GM18519 (cell line): ENCODE measurements around the gene PLCB4.
"Not testable (repeated sequence)": the region's sequence is repeated elsewhere in the genome, so short reads cannot be mapped to it uniquely, and the experiment has no call there.

Source experiments
- ATAC-seq: cut with Tn5 transposase; IDR thresholded peaks from one replicate; pipeline ENCODE4 v1.9.1; 2021; ENCODE audit warnings: mild to moderate bottlenecking, moderate library complexity; ENCODE audit not compliant: unreplicated experiment, low FRiP score

The PLCB4 gene

DNA sequence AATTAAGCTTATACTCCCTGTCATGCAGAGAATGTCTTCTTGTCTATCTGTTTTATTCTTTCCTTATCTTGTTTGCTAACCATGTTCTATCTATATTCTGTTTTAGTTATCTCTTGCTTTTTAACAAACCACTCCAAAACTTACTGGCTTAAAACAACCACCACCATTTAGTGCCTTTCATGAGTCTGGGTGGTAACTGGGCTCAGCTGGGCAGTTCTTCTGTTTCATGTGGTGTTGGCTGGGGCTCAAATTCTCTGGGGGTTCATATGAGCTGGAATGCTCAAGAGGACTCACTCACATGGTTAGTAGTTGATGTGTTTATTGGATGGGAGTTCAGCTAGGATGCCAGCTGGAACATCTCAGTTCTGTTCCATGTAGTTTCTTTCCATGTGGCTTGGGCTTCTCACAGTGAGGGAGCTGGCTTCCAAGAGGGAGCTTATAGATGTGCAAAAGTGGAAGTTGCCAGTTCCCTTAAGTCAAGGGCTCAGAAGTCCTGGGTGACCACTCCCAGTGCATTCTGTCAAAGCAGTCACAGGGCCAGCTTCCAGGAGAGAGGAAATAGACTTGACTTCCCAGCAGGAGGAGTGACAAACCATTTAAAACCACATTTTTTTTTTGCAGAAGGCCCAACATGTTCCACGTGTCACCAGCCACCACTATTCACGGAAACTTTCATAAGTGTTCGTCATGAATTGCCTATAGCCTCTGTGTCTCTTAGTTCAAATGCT is 70.4 kb downstream of the PLCB4 start:
- no peak for ATAC-seq

DNA sequence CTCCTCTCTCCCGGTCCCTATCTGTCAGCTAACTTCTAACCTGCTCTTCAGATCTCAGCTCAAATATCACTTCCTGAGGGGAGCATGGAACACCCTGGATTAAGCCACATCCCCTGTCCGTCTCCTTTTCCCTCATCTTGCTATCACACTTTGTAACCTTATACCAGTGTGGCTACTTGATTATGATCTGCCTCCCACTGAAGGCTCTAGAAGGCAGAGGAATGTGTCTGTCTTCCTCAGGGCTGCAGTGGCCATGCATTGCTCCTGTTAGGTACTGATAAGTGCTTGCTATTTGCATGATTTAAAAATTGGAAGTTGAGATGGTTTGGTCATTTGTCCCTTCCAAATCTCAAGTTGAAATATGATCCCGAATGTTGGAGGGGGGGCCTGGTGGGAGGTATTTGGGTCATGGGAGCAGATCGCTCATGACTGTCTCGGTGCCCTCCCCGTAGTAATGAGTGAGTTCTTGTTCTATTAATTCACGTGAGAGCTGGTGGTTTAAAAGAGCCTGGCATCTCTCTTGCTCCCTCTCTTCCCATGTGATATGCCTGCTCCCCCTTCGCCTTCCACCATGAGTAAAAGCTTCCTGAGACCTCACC is 71.4 kb downstream of the PLCB4 start:
- no peak for ATAC-seq

GRCh38 chr20:9141070-9141469 is 72.2 kb downstream of the PLCB4 start:
- ATAC-seq = no peak

DNA sequence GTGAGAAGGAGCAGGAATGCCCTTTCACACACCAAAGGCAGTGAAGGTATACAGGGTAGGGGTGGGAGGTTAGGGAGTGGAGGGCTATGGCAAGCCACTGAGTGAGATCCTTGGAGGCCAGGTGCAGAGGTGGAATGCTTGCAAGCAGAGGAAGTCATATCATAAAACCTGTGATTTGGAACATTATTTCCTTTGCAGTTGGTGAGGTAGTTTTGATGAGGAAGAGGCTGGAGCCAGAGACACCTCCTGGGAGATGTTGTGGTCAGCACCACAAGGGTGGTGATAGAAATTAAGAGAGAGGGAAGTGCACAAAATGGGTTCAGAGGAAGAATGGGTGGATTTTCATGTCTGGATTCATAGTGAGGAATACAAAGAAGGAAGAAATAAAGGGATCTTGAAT is 73.0 kb downstream of the PLCB4 start:
- no peak for ATAC-seq

DNA sequence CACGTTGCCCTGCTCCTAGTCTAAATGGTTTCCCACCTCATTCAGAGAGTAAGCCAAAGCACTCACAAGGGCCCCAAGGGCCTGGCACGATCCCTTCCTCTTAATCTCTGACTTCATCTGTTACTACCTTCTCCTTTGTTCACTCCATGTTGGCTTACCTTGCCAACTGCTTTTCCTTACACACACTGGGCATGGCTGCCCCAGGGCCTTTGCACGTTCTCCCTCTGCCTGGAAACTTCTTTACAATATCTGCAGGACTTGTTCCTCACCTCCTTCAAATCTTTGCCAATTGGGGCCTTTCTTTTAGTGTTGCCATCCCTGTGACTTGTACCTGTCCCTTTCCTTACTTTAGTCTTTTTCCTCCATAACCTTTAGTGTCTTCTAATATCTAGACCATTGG is 73.9 kb downstream of the PLCB4 start:
- ATAC-seq = no peak

DNA sequence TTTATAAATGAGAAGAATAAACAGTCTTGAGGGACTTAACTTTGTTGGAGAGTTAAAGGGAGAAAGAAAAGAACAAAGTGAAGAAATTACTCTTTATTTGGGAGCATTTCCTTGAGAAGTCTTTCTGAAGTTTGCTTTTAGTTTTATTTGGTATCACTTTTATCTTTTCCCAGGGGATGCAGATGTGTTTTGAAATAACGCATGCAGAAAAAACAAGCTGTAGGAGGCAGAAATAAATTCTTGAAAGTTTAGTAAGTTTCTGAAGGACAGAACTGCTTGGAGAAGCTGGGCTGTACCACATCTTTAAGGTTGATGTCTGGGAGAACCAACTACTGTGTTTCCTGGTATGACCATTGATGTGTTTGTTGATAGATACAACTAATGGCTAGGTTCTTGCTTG is 75.0 kb downstream of the PLCB4 start:
- ATAC-seq = no peak

DNA sequence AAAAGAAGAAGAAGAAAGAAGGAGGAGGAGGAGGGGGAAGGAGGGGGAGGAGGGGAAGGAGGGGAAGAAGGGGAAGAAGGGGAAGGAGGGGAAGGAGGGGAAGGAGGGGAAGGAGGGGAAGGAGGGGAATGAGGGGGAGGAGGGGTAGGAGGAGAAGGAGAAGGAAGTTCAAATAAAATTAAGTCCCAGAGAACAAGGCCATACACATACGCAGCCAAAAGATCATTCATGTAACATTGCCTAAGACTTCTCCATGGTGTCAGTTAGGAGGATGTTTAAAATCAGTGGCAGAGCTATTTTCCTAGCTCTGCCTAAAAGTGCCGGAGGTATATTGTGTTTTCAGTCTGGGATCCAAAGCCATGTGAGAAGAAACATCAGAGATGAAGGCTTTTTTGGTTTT is 75.8 kb downstream of the PLCB4 start:
- no peak for ATAC-seq

DNA sequence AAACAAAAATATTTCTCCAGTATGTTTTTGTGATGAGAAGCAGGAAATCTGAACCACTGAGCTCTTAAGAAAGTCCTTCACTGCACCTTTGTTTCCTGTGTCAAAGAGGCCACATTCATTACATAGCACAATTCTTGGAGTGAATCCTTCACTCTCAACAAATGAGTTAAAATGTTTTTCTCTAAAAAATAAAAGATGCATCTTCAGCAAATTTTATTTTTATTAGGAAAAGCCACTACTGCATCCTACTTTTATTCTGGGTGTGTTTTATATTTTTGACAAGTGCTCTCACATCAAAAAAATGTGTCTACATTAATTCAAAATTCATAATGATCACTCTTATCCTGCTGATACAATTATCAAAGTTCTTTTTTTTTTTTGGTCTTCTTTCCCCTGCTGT is 76.3 kb downstream of the PLCB4 start:
- no peak for ATAC-seq

DNA sequence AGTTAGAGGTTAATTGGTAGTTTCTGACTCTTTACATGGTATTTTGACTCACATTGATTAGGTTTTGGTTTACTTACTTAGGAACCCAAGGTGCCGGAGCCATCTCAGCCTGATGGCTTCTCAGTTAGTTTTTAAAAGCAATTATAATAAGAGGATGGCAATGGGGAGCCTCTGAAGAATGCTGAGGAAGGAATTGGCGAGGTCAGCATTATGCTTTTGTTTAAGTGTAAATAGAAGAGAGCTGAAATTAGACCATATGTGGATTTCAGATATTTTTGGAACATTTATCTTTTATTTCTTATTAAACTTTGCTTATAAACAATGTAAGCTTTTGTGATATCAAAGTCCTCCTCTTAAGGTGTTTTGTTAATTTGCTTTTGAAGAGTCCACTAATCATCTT is 77.8 kb downstream of the PLCB4 start:
- ATAC-seq = no peak

GRCh38 chr20:9147547-9148024 is 78.7 kb downstream of the PLCB4 start:
- ATAC-seq = no peak

GRCh38 chr20:9148291-9148690 is 79.4 kb downstream of the PLCB4 start:
- no peak for ATAC-seq

DNA sequence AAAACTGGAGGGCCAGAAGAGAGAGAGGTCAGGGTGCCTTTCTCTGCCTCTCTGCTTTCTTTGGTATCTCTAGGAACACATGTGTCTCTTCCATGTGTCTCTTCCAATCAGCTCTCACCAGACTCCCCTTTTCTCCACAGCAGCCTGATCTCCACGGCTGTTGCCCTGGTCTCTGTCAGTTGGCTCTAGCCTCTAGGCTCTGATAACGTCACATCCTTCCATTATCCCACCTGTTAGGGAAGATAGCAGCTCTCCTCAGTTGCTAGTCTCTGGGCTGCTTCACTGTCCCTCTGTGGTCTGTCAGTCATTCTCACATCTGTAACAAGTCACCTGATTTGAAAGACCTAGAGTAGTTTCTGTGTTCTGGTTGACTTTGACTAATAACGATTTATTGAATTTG is 80.2 kb downstream of the PLCB4 start:
- ATAC-seq = no peak

DNA sequence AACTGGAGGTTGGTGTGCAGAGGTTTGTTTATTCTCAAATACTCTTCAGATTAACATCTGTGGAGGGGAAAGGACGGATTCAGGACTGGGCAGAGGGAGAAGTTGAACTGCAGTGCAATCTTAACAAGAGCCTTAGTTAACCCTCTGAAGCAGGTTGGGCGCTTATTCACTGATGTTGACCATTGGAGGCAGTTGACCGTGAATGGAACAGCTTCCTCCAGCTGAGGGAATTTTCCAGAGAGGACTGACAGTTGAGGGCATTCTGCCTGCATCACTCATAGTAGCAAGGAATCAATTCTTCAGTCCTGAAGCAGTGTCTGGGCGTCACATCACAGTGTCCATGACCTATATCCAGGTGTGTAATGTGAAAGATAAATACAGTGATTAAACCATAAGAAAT is 80.9 kb downstream of the PLCB4 start:
- ATAC-seq = no peak

DNA sequence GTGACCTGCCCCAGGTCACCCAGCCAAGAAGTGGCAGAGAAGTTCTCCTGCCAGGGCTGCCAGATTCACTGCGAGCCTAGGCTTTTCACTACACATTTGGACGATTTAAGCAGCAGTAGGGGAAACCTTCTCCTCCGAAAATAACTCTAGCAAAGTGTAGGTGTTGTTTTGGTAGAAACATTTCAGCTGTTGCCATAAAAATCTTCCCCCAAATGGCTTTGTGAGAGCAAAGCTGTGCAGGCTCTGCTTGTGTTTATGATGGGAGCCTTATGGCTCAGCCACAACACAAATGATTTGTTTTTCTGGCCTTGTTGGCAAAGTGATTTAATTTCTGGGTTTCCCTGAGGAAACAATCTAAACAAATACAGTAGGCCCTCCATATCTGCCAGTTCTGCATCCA is 81.8 kb downstream of the PLCB4 start:
- no peak for ATAC-seq

DNA sequence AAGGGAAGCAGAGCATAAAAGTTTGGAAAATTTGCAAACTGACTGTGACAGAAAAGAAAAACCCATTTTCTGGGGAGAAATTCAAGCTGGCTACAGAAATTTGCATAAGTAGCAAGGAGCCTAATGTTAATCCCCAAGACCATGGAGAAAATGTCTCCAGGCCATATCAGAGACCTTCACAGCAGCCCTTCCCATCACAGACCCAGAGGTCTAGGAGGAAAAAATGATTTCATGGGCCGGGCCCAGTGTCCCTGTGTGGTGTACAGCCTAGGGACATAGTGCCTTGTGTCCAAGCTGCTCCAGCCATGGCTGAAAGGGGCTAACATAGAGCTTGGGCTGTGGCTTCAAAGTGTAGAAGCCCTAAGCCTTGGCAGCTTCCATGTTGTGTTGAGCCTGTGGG is 83.3 kb downstream of the PLCB4 start:
- ATAC-seq = not testable (repeated sequence)

DNA sequence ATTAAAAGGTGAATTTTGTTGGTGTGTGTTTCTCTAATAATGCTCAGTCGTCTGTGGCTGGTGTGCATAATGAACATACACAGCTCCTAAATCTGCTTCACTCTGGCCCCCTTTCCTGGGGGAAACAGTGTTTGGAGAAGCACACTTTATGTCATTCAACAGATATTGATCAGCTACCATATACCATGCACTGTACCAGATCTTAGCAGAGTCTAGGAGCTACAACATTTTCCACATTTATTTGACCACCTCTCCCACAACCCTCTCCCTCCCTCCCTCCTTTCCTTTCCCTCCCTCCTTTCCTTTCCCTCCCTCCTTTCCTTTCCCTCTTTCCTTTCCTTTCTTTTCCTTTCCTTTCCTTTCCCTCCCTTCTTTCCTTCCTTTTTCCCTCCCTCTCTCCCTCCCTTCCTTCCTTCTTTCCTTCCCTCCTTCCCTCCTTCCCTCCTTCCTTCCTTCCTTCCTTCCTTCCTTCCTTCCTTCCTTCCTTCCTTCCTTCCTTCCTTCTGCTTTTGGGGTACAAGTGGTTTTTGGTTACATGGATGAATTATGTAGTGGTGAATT is 85.7 kb downstream of the PLCB4 start:
- no peak for ATAC-seq

- ATAC-seq = no peak
Observed at GRCh38 chr20:9156529-9157280, 87.8 kb downstream of the PLCB4 start.

- no peak for ATAC-seq
Observed at GRCh38 chr20:9160331-9160730, 91.4 kb downstream of the PLCB4 start.

GRCh38 chr20:9160757-9161156 is 91.9 kb downstream of the PLCB4 start:
- ATAC-seq = no peak

DNA sequence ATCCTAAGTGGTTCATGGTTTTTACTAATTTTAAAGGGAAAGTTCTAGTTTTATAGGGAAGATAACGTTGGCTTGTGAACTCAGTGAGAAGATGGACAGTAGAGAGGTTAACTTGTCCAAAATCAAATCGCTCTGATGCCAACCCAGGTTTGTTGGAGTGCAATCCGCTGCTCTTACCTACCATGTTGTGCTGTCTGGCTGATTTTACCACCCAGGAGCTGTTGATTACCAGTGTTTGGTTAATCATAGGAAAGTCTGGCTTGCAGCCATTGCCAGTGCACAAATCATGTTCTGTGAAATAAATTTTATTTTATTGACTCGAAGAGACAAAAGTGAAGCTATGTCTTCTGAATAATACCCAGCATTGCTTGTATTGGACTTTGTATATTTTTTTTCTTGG is 92.4 kb downstream of the PLCB4 start:
- ATAC-seq = no peak

- no peak for ATAC-seq
Observed at GRCh38 chr20:9163251-9163650, 94.4 kb downstream of the PLCB4 start.
